Nephron (organoid): Measurements from ENCODE around the gene SLC22A23.

Experiments
- H3K27ac Mint-ChIP-seq, 3 experiments: 2 replicates each; pipeline ENCODE4 v1.8.0; 2020; ENCODE audit warnings: mixed read lengths in 3 of 3, mild to moderate bottlenecking in 2 of 3, moderate library complexity in 1 of 3
- H3K27me3 Mint-ChIP-seq: 2 replicates; pipeline ENCODE4 v1.8.0; 2021; ENCODE audit warnings: low read depth, mild to moderate bottlenecking, moderate library complexity, mixed read lengths
- H3K36me3 Mint-ChIP-seq: 2 replicates; pipeline ENCODE4 v1.8.0; 2020; ENCODE audit warnings: low read depth, mixed read lengths
- H3K4me1 Mint-ChIP-seq: 2 replicates; pipeline ENCODE4 v1.8.0; 2020; ENCODE audit warnings: mixed read lengths
- H3K4me3 Mint-ChIP-seq, 3 experiments: 2 replicates each; pipeline ENCODE4 v1.8.0; 2020; ENCODE audit warnings: mild to moderate bottlenecking in 3 of 3, mixed read lengths in 3 of 3, moderate library complexity in 2 of 3
- H3K9me3 Mint-ChIP-seq: 2 replicates; pipeline ENCODE4 v1.8.0; 2020; ENCODE audit warnings: mixed read lengths
- CTCF ChIP-seq, 3 experiments: fragments of 200-600 bp; sonication (generic); IDR thresholded peaks; one replicate each; pipeline ENCODE4 v1.5.0; 2021; ENCODE audit warnings: antibody characterized with exemption in 3 of 3; ENCODE audit not compliant: unreplicated experiment in 3 of 3

Gene SLC22A23

GRCh38 chr6:3391902-3392458, 64.9 kb downstream of the SLC22A23 start:
- Mint-ChIP-seq H3K36me3 (peaks cover 5% of the 10 kb centered on the region), H3K27me3 (peaks cover 16% of the 10 kb centered on the region), H3K4me3 (no peak overlapping the region), H3K27ac (no peak overlapping the region), H3K4me1 (peaks cover 7% of the 10 kb centered on the region), H3K9me3 (no peaks in the 10 kb centered on the region)
- TF ChIP-seq CTCF (IDR thresholded peaks at IDR 0.05; ENCODE audit: unreplicated experiment in 3 of 3) = no peak

- H3K27me3 Mint-ChIP-seq = peaks cover 12% of the 10 kb centered on the region
- H3K9me3 Mint-ChIP-seq = peaks cover 2% of the 10 kb centered on the region
- H3K4me1 Mint-ChIP-seq = peaks cover 7% of the 10 kb centered on the region
- H3K27ac Mint-ChIP-seq = no peak overlapping the region
- no peak overlapping the region for H3K4me3 Mint-ChIP-seq
- TF ChIP-seq CTCF (IDR thresholded peaks at IDR 0.05; ENCODE audit: unreplicated experiment in 3 of 3) = no peak
- peaks cover 9% of the 10 kb centered on the region for H3K36me3 Mint-ChIP-seq
Observed at GRCh38 chr6:3390698-3391097, 66.2 kb downstream of the SLC22A23 start.

- H3K9me3 Mint-ChIP-seq = peaks cover 2% of the 10 kb centered on the region
- H3K27ac Mint-ChIP-seq = no peak overlapping the region
- no peak for TF ChIP-seq CTCF (IDR thresholded peaks at IDR 0.05; ENCODE audit: unreplicated experiment in 3 of 3)
- no peak overlapping the region for H3K4me3 Mint-ChIP-seq
- H3K4me1 Mint-ChIP-seq = peaks cover 7% of the 10 kb centered on the region
- peaks cover 9% of the 10 kb centered on the region for H3K36me3 Mint-ChIP-seq
- H3K27me3 Mint-ChIP-seq = peaks cover 9% of the 10 kb centered on the region
Observed at GRCh38 chr6:3389390-3390167, 67.3 kb downstream of the SLC22A23 start.

GRCh38 chr6:3388786-3389185, 68.1 kb downstream of the SLC22A23 start:
- no peak for TF ChIP-seq CTCF (IDR thresholded peaks at IDR 0.05; ENCODE audit: unreplicated experiment in 3 of 3)
- peaks cover 2% of the 10 kb centered on the region for H3K9me3 Mint-ChIP-seq
- no peak overlapping the region for H3K4me3 Mint-ChIP-seq
- H3K36me3 Mint-ChIP-seq = peaks cover 9% of the 10 kb centered on the region
- H3K27me3 Mint-ChIP-seq = peaks cover 7% of the 10 kb centered on the region
- H3K4me1 Mint-ChIP-seq = peaks cover 2% of the 10 kb centered on the region
- no peak overlapping the region for H3K27ac Mint-ChIP-seq

GRCh38 chr6:3386374-3386857, 70.4 kb downstream of the SLC22A23 start:
- Mint-ChIP-seq H3K9me3 (peaks cover 2% of the 10 kb centered on the region), H3K27me3 (peaks cover 9% of the 10 kb centered on the region), H3K4me3 (no peak overlapping the region), H3K27ac (no peak overlapping the region), H3K36me3 (peaks cover 9% of the 10 kb centered on the region), H3K4me1 (peaks cover 14% of the 10 kb centered on the region)
- no peak for TF ChIP-seq CTCF (IDR thresholded peaks at IDR 0.05; ENCODE audit: unreplicated experiment in 3 of 3)
